Stimulated activated CD8-positive, alpha-beta memory T cell treated with anti-CD3 and anti-CD28 coated beads, Interleukin-15, amount 100 ng/mL, for 48 hours (primary cell): ENCODE results near the gene VWC2.

Experiments
- DNase-seq, 2 donors: peaks; one replicate each; pipeline ENCODE4 v3.0.0-alpha.2; 2020; ENCODE audit warnings: low read depth in 2 of 2

Gene VWC2

DNA sequence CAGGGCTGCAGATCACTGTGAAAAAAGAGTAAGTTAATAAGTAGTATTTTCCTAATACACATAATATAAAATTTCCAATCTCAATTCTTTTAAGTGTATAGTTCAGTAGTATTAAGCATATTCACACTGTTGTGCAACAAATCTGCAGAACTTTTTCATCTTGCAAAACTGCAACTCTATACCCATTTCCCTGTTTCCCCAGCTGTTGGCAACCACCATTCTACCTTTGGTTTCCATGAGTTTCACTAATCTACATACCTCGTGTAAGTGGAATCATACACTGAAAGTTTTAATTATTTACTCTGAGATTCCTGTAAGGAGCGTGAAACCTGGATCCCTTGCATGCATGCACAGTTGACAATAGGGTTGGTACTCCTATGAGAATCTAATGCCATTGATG, 164.2 kb downstream of the VWC2 start:
- DNase-seq: no peak
